Smooth muscle cell (in vitro differentiated cells): ENCODE measurements around the gene PPFIA4. TPM values are rescaled to one million over a fixed set of nuclear protein-coding genes. Genes with fewer than 3 reads are reported as not detected.

Experiments used
- DNase-seq: peaks from one replicate; lab custom pipeline; 2025; ENCODE audit not compliant: unreplicated experiment; lab: John Stamatoyannopoulos, UW
- H2AFZ ChIP-seq: fragments of 200-600 bp; sonication (generic); 2 replicates; pipeline ENCODE4 v1.6.0; 2016; ENCODE audit warnings: antibody characterized with exemption, low read depth, mild to moderate bottlenecking
- H3F3A ChIP-seq: fragments of 200-600 bp; sonication (generic); 2 replicates; pipeline ENCODE4 v1.6.0; 2017; ENCODE audit warnings: antibody characterized with exemption, low read depth
- H3K27ac ChIP-seq: fragments of 200-600 bp; sonication (generic); 2 replicates; pipeline ENCODE4 v1.5.1; 2016; ENCODE audit warnings: low read depth, mild to moderate bottlenecking
- H3K27me3 ChIP-seq: fragments of 200-600 bp; sonication (generic); 2 replicates; pipeline ENCODE4 v1.6.1; 2016; ENCODE audit warnings: low read depth, mild to moderate bottlenecking
- H3K36me3 ChIP-seq: fragments of 200-600 bp; sonication (generic); 2 replicates; pipeline ENCODE4 v1.5.1; 2016; ENCODE audit warnings: low read depth
- H3K4me1 ChIP-seq: fragments of 200-600 bp; sonication (generic); 2 replicates; pipeline ENCODE4 v1.5.1; 2016; ENCODE audit warnings: low read depth
- H3K4me2 ChIP-seq: fragments of 200-600 bp; sonication (generic); 2 replicates; pipeline ENCODE4 v1.6.0; 2016; ENCODE audit warnings: mild to moderate bottlenecking
- H3K4me3 ChIP-seq: fragments of 200-600 bp; sonication (generic); 2 replicates; pipeline ENCODE4 v1.5.1; 2016; ENCODE audit warnings: mild to moderate bottlenecking
- H3K79me2 ChIP-seq: fragments of 200-600 bp; sonication (generic); 2 replicates; pipeline ENCODE4 v1.6.0; 2016; ENCODE audit warnings: low read depth, mild to moderate bottlenecking
- H3K9ac ChIP-seq: fragments of 200-600 bp; sonication (generic); 2 replicates; pipeline ENCODE4 v1.6.0; 2016; ENCODE audit warnings: low read depth
- H3K9me3 ChIP-seq: fragments of 200-600 bp; sonication (generic); replicated peaks from 2 replicates; pipeline ENCODE4 v1.5.1; 2016; ENCODE audit warnings: low read depth
- H4K20me1 ChIP-seq: fragments of 200-600 bp; sonication (generic); 2 replicates; pipeline ENCODE4 v1.6.0; 2016; ENCODE audit warnings: low read depth
- WGBS: methylation state at CpG from one replicate; pipeline ENCODE4 v1.1.7; 2016; ENCODE audit warnings: low lambda C conversion rate; 5-methylcytosine and 5-hydroxymethylcytosine counted together
- polyA plus RNA-seq: library from polyadenylated mRNA; unstranded; fragments of >200 nt; fragmentation: Nextera tagmentation; extraction: Ambion mirVana; gene quantifications from 2 replicates; pipeline ENCODE4 v1.2.1, GENCODE V29; 2016
- total RNA-seq: library from RNA; depleted of rRNA; stranded (reverse); fragments of >200 nt; gene quantifications from 2 replicates; pipeline ENCODE4 v1.2.3, GENCODE V29; 2014
- TF ChIP-seq, protein P1 (sequence below): fragments of 200-600 bp; sonication (generic); IDR thresholded peaks from 2 replicates; pipeline ENCODE4 v1.5.1; 2017; ENCODE audit warnings: borderline replicate concordance, mild to moderate bottlenecking, antibody characterized with exemption; ENCODE audit not compliant: insufficient read depth, poor library complexity, severe bottlenecking

Gene PPFIA4
- total RNA-seq, result 10.4 and 10.8 TPM in 2 replicates
- polyA plus RNA-seq, result 6.5 and 9.0 TPM in 2 replicates

DNA sequence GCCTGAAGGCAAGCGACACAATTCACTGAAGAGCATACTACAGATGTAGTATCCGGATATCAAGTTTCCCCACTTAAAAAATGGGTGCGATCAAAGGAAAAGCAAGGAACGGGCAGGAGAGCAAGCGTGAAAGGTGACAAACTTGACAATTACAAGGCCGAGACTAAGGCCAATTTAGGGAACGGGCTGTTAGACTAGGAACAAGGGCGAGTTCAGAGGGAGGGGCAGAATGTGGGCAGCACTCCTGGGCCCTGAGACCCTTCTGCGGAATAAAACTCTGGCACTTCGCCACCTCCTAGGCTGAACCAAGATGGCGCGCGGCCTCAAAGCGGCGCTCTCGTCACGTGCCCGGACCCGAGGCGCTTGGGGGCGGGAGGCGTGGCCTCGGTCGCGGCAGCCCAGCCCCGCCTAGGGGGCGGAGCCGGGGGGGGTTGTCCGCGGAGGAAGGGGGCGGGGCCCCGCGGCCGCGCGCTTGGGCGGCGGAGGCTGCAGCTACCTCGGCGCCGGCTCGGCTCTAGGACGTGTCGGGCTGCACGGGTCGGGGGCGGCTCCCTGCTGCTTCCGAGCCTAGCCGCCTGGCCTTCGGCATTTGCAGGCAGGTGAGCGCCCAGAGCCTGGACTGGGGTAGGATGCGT is at the start of gene PPFIA4:
TSS of gene PPFIA4 (plus strand) at position 461 of the 635 bp plus-strand sequence. CDS start 12,518 bp downstream, outside the sequence.
- Histone ChIP-seq H2AFZ (peak within 1 kb of the TSS; percentile 88), H3K4me2 (peak within 1 kb of the TSS; percentile 99), H3K9ac (peak within 1 kb of the TSS; percentile 52), H3K4me3 (peak within 1 kb of the TSS; percentile 78), H4K20me1 (peaks cover 39% of the 10 kb centered on the region), H3K36me3 (peaks cover 10% of the 10 kb centered on the region), H3K79me2 (peaks cover 8% of the 10 kb centered on the region), H3K27ac (peak within 1 kb of the TSS; percentile 70), H3F3A (peaks cover 22% of the 10 kb centered on the region), H3K4me1 (peaks cover 12% of the 10 kb centered on the region), H3K27me3 (no peaks in the 10 kb centered on the region), H3K9me3 (no peaks in the 10 kb centered on the region)
- WGBS, result 15% methylated on average over 39 of the region's 52 CpGs
- DNase-seq, result peak; percentile 67
- TF ChIP-seq, protein P1, sequence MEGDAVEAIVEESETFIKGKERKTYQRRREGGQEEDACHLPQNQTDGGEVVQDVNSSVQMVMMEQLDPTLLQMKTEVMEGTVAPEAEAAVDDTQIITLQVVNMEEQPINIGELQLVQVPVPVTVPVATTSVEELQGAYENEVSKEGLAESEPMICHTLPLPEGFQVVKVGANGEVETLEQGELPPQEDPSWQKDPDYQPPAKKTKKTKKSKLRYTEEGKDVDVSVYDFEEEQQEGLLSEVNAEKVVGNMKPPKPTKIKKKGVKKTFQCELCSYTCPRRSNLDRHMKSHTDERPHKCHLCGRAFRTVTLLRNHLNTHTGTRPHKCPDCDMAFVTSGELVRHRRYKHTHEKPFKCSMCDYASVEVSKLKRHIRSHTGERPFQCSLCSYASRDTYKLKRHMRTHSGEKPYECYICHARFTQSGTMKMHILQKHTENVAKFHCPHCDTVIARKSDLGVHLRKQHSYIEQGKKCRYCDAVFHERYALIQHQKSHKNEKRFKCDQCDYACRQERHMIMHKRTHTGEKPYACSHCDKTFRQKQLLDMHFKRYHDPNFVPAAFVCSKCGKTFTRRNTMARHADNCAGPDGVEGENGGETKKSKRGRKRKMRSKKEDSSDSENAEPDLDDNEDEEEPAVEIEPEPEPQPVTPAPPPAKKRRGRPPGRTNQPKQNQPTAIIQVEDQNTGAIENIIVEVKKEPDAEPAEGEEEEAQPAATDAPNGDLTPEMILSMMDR, result no peak

DNA sequence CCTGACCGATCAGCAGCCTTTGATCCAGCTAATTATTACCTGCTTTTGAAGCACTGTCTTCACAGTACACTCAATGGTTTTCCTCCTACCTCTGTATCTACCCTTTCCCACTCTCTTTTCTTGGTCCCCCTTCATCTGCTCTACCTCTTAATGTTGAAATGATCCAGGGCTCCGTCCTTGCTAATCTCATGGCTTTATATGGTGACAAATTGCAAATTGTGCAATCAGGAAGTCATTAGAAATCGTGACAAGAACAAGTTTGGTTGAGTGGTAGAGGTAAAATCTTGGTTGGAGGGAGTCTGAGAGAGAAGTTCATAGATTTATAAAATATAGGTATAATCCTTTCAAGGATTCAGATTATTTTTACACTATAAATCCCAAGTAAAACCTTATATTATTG is 49.7 kb upstream of the PPFIA4 start:
- no peaks in the 10 kb centered on the region for H3K4me1 ChIP-seq
- no peaks in the 10 kb centered on the region for H3K79me2 ChIP-seq
- peaks cover 41% of the 10 kb centered on the region for H3K27me3 ChIP-seq
- H3K9me3 ChIP-seq, result no peaks in the 10 kb centered on the region
- no peaks in the 10 kb centered on the region for H3F3A ChIP-seq
- H3K9ac ChIP-seq, result no peak overlapping the region
- DNase-seq, result no peak
- H3K27ac ChIP-seq, result no peak overlapping the region
- H4K20me1 ChIP-seq, result no peaks in the 10 kb centered on the region
- H3K4me3 ChIP-seq, result no peak overlapping the region
- no peak overlapping the region for H3K4me2 ChIP-seq
- no peak overlapping the region for H2AFZ ChIP-seq
- WGBS, result 68% methylated on average over 3 of the region's 3 CpGs
- H3K36me3 ChIP-seq, result no peaks in the 10 kb centered on the region
- TF ChIP-seq, protein P1, result no peak

DNA sequence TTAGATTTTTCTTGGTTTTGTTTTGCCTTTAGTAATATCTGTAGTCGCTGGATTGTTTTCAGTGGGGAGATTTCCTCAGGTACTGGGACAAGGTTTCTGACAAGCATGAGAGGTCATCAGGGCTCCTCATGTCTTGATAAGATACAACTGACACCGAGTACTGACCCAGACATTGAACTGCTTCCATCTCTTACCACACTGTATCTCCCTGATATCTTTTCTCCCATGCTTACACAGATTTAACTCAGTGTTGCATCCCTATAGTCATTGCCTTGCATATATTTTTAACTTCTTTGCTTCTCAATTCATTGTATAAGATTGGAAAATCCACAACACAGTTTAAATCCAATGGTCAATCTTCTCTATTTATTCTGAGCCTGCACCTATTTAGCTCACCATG is 46.8 kb upstream of the PPFIA4 start:
- WGBS, result 94% methylated on average over 2 of the region's 2 CpGs
- TF ChIP-seq, protein P1, result no peak
- Histone ChIP-seq H3K27me3 (peaks cover 21% of the 10 kb centered on the region), H3K4me2 (no peak overlapping the region), H3K9ac (no peak overlapping the region), H3K27ac (no peak overlapping the region), H4K20me1 (no peaks in the 10 kb centered on the region), H3K4me1 (no peaks in the 10 kb centered on the region), H3K36me3 (no peaks in the 10 kb centered on the region), H2AFZ (no peak overlapping the region), H3K79me2 (no peaks in the 10 kb centered on the region), H3K4me3 (no peak overlapping the region), H3K9me3 (no peaks in the 10 kb centered on the region), H3F3A (no peaks in the 10 kb centered on the region)
- DNase-seq, result no peak

DNA sequence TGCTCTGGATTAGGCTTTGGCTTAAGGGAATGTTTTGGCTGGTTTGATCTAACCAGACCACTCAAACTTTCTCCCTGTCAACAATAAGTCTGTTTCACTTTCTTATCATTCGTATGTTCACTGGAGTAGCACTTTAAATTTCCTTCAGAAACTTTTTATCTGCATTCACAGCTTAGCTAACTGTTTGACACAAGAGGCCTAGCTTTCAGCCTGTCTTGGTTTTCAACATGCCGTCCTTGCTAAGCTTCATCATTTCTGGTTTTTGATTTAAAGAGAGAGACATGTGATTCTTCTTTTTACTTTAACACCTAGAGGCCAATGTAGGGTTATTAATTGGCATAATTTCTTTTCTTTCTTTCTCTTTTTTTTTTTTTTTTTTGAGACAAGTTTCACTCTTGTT is 44.4 kb upstream of the PPFIA4 start:
- Histone ChIP-seq H3K4me3 (no peak overlapping the region), H3K79me2 (no peaks in the 10 kb centered on the region), H3F3A (no peaks in the 10 kb centered on the region), H3K36me3 (no peaks in the 10 kb centered on the region), H2AFZ (no peak overlapping the region), H4K20me1 (no peaks in the 10 kb centered on the region), H3K4me1 (no peaks in the 10 kb centered on the region), H3K4me2 (no peak overlapping the region), H3K9ac (no peak overlapping the region), H3K9me3 (no peaks in the 10 kb centered on the region), H3K27me3 (peaks cover 7% of the 10 kb centered on the region), H3K27ac (no peak overlapping the region)
- no peak for DNase-seq
- TF ChIP-seq, protein P1, result no peak
- 29% methylated on average over 2 of the region's 2 CpGs for WGBS
